ENCODE measurements around the gene GPC5. TPM values are rescaled to one million over a fixed set of nuclear protein-coding genes. Genes with fewer than 3 reads are reported as not detected.

GPC5 gene
- total RNA-seq, 1 experiment from 2014 or later: 0.11 TPM

Other genes with a start within 250 kb of the GPC5 start
- 2.6 and 3.6 TPM in 2 replicates for gene MIR17HG, start 50.9 kb upstream of the GPC5 start, total RNA-seq (2014; rRNA removed)